ENCODE results near the gene JMJD8.

JMJD8 gene

GRCh38 chr16:707062-707538 lies 23.0 kb upstream of the JMJD8 start:
- TF ChIP-seq GATA2 (IDR thresholded peaks at IDR 0.05; ENCODE audit: low read depth, low read length) (no peak), GATA3 (IDR thresholded peaks at IDR 0.05; ENCODE audit: low read depth, low read length) (no peak)

- TF ChIP-seq GATA2 (IDR thresholded peaks at IDR 0.05; ENCODE audit: low read depth, low read length) (no peak), GATA3 (IDR thresholded peaks at IDR 0.05; ENCODE audit: low read depth, low read length) (no peak)
These were observed 22.3 kb upstream of the JMJD8 start for GRCh38 chr16:706189-707061.

- TF ChIP-seq GATA3 (IDR thresholded peaks at IDR 0.05; ENCODE audit: low read depth, low read length) (no peak), GATA2 (IDR thresholded peaks at IDR 0.05; ENCODE audit: low read depth, low read length) (no peak)
These were observed 21.5 kb upstream of the JMJD8 start, which contains the start of gene FBXL16 for GRCh38 chr16:705431-706188. FBXL16 (minus strand) TSS chr16:705801; CDS start chr16:697405, 8,396 bp downstream.

- no peak for TF ChIP-seq GATA3 (IDR thresholded peaks at IDR 0.05; ENCODE audit: low read depth, low read length)
- TF ChIP-seq GATA2 (IDR thresholded peaks at IDR 0.05; ENCODE audit: low read depth, low read length), result no peak
These were observed 20.6 kb upstream of the JMJD8 start for GRCh38 chr16:704552-705380.

GRCh38 chr16:704047-704446 lies 19.9 kb upstream of the JMJD8 start:
- TF ChIP-seq GATA3 (IDR thresholded peaks at IDR 0.05; ENCODE audit: low read depth, low read length) (no peak), GATA2 (IDR thresholded peaks at IDR 0.05; ENCODE audit: low read depth, low read length) (no peak)

- TF ChIP-seq GATA2 (IDR thresholded peaks at IDR 0.05; ENCODE audit: low read depth, low read length), result no peak
- no peak for TF ChIP-seq GATA3 (IDR thresholded peaks at IDR 0.05; ENCODE audit: low read depth, low read length)
These were observed 19.3 kb upstream of the JMJD8 start for GRCh38 chr16:703406-703805.

GRCh38 chr16:702341-702740 lies 18.2 kb upstream of the JMJD8 start:
- TF ChIP-seq GATA2 (IDR thresholded peaks at IDR 0.05; ENCODE audit: low read depth, low read length), result no peak
- TF ChIP-seq GATA3 (IDR thresholded peaks at IDR 0.05; ENCODE audit: low read depth, low read length), result no peak

- TF ChIP-seq GATA3 (IDR thresholded peaks at IDR 0.05; ENCODE audit: low read depth, low read length) (no peak), GATA2 (IDR thresholded peaks at IDR 0.05; ENCODE audit: low read depth, low read length) (no peak)
These were observed 16.8 kb upstream of the JMJD8 start for GRCh38 chr16:700684-701584.

- no peak for TF ChIP-seq GATA2 (IDR thresholded peaks at IDR 0.05; ENCODE audit: low read depth, low read length)
- TF ChIP-seq GATA3 (IDR thresholded peaks at IDR 0.05; ENCODE audit: low read depth, low read length), result no peak
These were observed 15.0 kb upstream of the JMJD8 start for GRCh38 chr16:698911-699671.

- TF ChIP-seq GATA3 (IDR thresholded peaks at IDR 0.05; ENCODE audit: low read depth, low read length) (no peak), GATA2 (IDR thresholded peaks at IDR 0.05; ENCODE audit: low read depth, low read length) (no peak)
These were observed 11.4 kb upstream of the JMJD8 start for GRCh38 chr16:695355-696089.

- TF ChIP-seq GATA3 (IDR thresholded peaks at IDR 0.05; ENCODE audit: low read depth, low read length) (no peak), GATA2 (IDR thresholded peaks at IDR 0.05; ENCODE audit: low read depth, low read length) (no peak)
These were observed 10.8 kb upstream of the JMJD8 start for GRCh38 chr16:694863-695354.

Data from SH-SY5Y (cell line).